Pancreas (tissue), 10 donors: ENCODE data around the gene MPHOSPH8. TPM values are rescaled to one million over a fixed set of nuclear protein-coding genes. Genes with fewer than 3 reads are reported as not detected.

Source experiments
- ATAC-seq, 4 donors: fragments of 200-7000 bp; cut with Tn5 transposase; one replicate each; pipeline versions ENCODE4 v1.8.0 to v1.9.1; 2020; ENCODE audit warnings: mild to moderate bottlenecking in 4 of 4, moderate library complexity in 4 of 4
- DNase-seq, 6 donors: peaks; one replicate each; pipeline ENCODE4 v3.0.0-alpha.2; 2020
- FAIRE-seq: peaks from 2 replicates; lab custom pipeline; 2012; peaks lifted over from hg19 to GRCh38; lab: Jason Lieb, UNC
- H3K27ac ChIP-seq, 4 donors: fragments of 200-600 bp; sonication (generic); 1 replicate in 3 of 4; 2 replicates in 1 of 4; pipeline versions ENCODE4 v1.5.0 to v1.8.0; 2020
- H3K27me3 ChIP-seq, 4 donors: fragments of 200-600 bp; one replicate each; pipeline ENCODE4 v1.8.0; 2021
- H3K36me3 ChIP-seq, 3 donors: fragments of 200-600 bp; sonication (generic) in 1 of 3; one replicate each; pipeline versions ENCODE4 v1.5.0 to v1.8.0; 2020 to 2021
- H3K4me1 ChIP-seq, 3 donors: fragments of 200-600 bp; one replicate each; pipeline ENCODE4 v1.8.0; 2021
- H3K4me3 ChIP-seq, 4 donors: fragments of 200-600 bp; sonication (generic) in 2 of 4; one replicate each; pipeline versions ENCODE4 v1.5.0 to v1.8.0; 2020 to 2021
- H3K9me3 ChIP-seq, 4 donors: fragments of 200-600 bp; one replicate each; pipeline ENCODE4 v1.8.0; 2021
- WGBS, 2 donors: extraction: QIAGEN DNeasy Blood & Tissue Kit; methylation state at CpG; one replicate each; pipeline ENCODE4 v1.1.7; 2013; 5-methylcytosine and 5-hydroxymethylcytosine counted together
- intact Hi-C, 3 donors: fragments of 100-400 bp; cut with DNase I; formaldehyde crosslinking; loops; one replicate each; pipeline versions ENCODE4 v1.11.1 to v1.14.2; 2022
- polyA plus RNA-seq, 2 donors: library from polyadenylated mRNA; stranded (reverse); fragments of 200-250 nt; gene quantifications; one replicate each; pipeline ENCODE4 v1.2.3, GENCODE V29; 2013
- total RNA-seq, 6 donors: library from RNA; stranded (reverse); fragmentation: NEBNext Ultra II Directional in 4 of 6; extraction: Animal tissue kit (Norgen Biotek cat#: 25700) in 4 of 6; gene quantifications; one replicate each; pipeline versions ENCODE4 v1.2.1 to v1.2.4, GENCODE V29; 2021 to 2023
- TF ChIP-seq, protein P1 (sequence below), 4 donors: fragments of 200-600 bp; sonication (generic) in 3 of 4; IDR thresholded peaks; one replicate each; pipeline versions ENCODE4 v1.5.0 to v1.8.0; 2021; ENCODE audit warnings: antibody characterized with exemption in 4 of 4
- donor health status: healthy with polysubstance abuse.
- donor health status: DM: no; HTN: no; CAD: no; lungs with moderate emphysema.
- donor health status: DM: no; HTN: no; CAD: no.
- donor health status: control.
- donor health status: control.
- donor health status: Bipolar disorder and iron deficiency.
- donor health status: DM: yes; HTN: yes; CAD: no.
- donor health status: DM: no; HTN: no; CAD: no.
- donor health status: DM: no; HTN: no; CAD: no.
- donor health status: DM: yes; HTN: yes; CAD: no.

MPHOSPH8 gene
- total and polyA plus RNA-seq, 8 donors, result 12.4 to 26.3 (median 15.7) TPM

DNA sequence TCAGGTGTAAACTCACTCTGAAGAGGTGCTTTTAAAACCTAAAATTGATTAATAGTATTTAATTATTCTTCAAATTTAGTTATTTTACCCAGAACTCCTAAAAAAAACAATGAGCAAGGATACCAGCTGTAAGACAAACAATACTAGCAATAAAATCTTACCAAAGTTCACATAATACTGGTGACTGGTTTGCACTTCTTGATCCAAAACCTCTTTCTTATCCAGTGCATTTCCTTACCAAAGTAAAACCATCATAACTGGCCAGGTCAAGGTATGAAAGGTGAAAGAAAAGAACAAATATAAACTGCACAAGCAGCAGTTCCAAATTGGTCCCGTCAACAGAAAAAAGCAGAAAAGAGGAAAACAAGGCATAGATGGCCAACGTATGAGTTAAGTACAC is 86.6 kb downstream of the MPHOSPH8 start:
- no peak overlapping the region for H3K27ac ChIP-seq
- H3K27me3 ChIP-seq, result no peaks in the 10 kb centered on the region
- 48 to 52% methylated on average over 2 of the region's 2 CpGs for WGBS, 2 donors
- peaks cover 0 to 8% (median 4%) of the 10 kb centered on the region in 3 donors for H3K4me1 ChIP-seq
- intact Hi-C loops, result loop anchor here in 1 of 3 donors (10.0 kb wide), 1 partner anchor 55 kb away; no protein-coding TSS in a partner anchor
- H3K9me3 ChIP-seq, result no peaks in the 10 kb centered on the region
- FAIRE-seq (no peak), ATAC-seq (no peak), DNase-seq (no peak)
- H3K36me3 ChIP-seq, result no peaks in the 10 kb centered on the region
- no peak overlapping the region for H3K4me3 ChIP-seq
- TF ChIP-seq, protein P1, sequence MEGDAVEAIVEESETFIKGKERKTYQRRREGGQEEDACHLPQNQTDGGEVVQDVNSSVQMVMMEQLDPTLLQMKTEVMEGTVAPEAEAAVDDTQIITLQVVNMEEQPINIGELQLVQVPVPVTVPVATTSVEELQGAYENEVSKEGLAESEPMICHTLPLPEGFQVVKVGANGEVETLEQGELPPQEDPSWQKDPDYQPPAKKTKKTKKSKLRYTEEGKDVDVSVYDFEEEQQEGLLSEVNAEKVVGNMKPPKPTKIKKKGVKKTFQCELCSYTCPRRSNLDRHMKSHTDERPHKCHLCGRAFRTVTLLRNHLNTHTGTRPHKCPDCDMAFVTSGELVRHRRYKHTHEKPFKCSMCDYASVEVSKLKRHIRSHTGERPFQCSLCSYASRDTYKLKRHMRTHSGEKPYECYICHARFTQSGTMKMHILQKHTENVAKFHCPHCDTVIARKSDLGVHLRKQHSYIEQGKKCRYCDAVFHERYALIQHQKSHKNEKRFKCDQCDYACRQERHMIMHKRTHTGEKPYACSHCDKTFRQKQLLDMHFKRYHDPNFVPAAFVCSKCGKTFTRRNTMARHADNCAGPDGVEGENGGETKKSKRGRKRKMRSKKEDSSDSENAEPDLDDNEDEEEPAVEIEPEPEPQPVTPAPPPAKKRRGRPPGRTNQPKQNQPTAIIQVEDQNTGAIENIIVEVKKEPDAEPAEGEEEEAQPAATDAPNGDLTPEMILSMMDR (IDR thresholded peaks at IDR 0.05), result no peak

Other genes starting within 250 kb of the MPHOSPH8 start
- gene TPTE2, start 72.1 kb upstream of the MPHOSPH8 start, total RNA-seq, result not detected
- gene TPTE2, start 72.1 kb upstream of the MPHOSPH8 start, polyA plus RNA-seq, result not detected
- gene PSPC1, start 149.3 kb downstream of the MPHOSPH8 start, total RNA-seq, result 10 to 100 TPM; 14.2 to 21.6 (median 16.9) TPM
- gene PSPC1, start 149.3 kb downstream of the MPHOSPH8 start, polyA plus RNA-seq, result 10 to 100 TPM; 17.4 to 22.7 TPM
- 1 to 10 TPM; 4.9 to 8.3 (median 5.1) TPM for gene ZMYM5, start 230.0 kb downstream of the MPHOSPH8 start, total RNA-seq
- gene ZMYM5, start 230.0 kb downstream of the MPHOSPH8 start, polyA plus RNA-seq, result 1 to 10 TPM; 3.5 to 6.6 TPM